ENCODE data around the gene DENND4C. TPM values are rescaled to one million over a fixed set of nuclear protein-coding genes. Genes with fewer than 3 reads are reported as not detected.
"Not testable (repeated sequence)": the region's sequence is repeated elsewhere in the genome, so short reads cannot be mapped to it uniquely, and the experiment has no call there.

DENND4C gene
- total RNA-seq, 1 donor: 65.1 TPM

DNA sequence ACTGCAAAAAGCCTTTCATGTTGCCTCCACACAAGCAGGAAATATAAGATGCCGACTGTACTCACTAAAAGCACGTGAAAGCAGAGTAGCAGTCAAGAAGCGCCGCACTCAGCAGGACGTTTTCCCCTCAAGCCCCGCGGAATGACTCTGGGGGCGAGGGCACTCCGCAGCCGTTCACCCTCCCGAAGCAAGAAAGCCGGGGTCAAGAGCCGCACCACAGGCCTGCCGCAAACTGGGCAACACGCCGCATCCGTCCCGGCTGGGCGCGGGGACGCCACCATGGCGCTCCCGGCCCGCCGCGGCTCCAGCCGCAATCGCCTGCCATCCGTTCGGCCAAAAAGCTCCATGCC lies 149.2 kb downstream of the DENND4C start:
- no peaks in the 10 kb centered on the region for H3K27me3 ChIP-seq (ENCODE audit: insufficient read depth, low read length)
- no peak for DNase-seq (ENCODE audit: insufficient read length, low spot score, missing footprints)
- H3K4me2 ChIP-seq (ENCODE audit: insufficient read depth, low read length): peak overlapping the region; percentile 80
- peak overlapping the region; percentile 93 for H3K4me3 ChIP-seq (ENCODE audit: insufficient read depth, low read length)
- H3K27ac ChIP-seq (ENCODE audit: low read depth, low read length): peak overlapping the region; percentile 90
- peaks cover 48% of the 10 kb centered on the region for H3K36me3 ChIP-seq (ENCODE audit: insufficient read depth, low read length)
- H3K4me1 ChIP-seq (ENCODE audit: insufficient read depth, low read length): peaks cover 34% of the 10 kb centered on the region
- peaks cover 44% of the 10 kb centered on the region for H4K20me1 ChIP-seq (ENCODE audit: insufficient read depth, low read length)
- H3K79me2 ChIP-seq (ENCODE audit: insufficient read depth, low read length): peaks cover 28% of the 10 kb centered on the region
- peak overlapping the region; percentile 92 for H2AFZ ChIP-seq (ENCODE audit: low read length)
- TF ChIP-seq CTCF (IDR thresholded peaks at IDR 0.05; ENCODE audit: extremely low read depth, low read depth, low read length): no peak
- no peaks in the 10 kb centered on the region for H3K9me3 ChIP-seq (ENCODE audit: low read depth, low read length)

DNA sequence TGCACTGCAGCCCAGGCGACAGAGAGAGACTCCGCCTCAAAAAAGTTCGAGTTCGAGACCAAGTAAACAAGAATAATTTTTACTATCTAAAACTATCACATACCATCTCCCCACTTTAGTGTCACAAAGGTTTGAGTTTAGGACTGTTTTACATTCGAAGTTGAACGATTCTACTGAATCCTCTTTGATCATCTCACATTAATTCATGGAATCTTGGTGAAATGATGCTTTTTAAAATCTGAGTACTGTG lies 150.3 kb downstream of the DENND4C start:
- Histone ChIP-seq H2AFZ (ENCODE audit: low read length) (peak overlapping the region; percentile 84), H3K36me3 (ENCODE audit: insufficient read depth, low read length) (peaks cover 37% of the 10 kb centered on the region), H4K20me1 (ENCODE audit: insufficient read depth, low read length) (peaks cover 39% of the 10 kb centered on the region), H3K9me3 (ENCODE audit: low read depth, low read length) (no peaks in the 10 kb centered on the region), H3K27ac (ENCODE audit: low read depth, low read length) (peak overlapping the region; percentile 90), H3K27me3 (ENCODE audit: insufficient read depth, low read length) (no peaks in the 10 kb centered on the region), H3K79me2 (ENCODE audit: insufficient read depth, low read length) (peaks cover 28% of the 10 kb centered on the region), H3K4me3 (ENCODE audit: insufficient read depth, low read length) (peak overlapping the region; percentile 93), H3K4me2 (ENCODE audit: insufficient read depth, low read length) (peak overlapping the region; percentile 80), H3K4me1 (ENCODE audit: insufficient read depth, low read length) (peaks cover 30% of the 10 kb centered on the region)
- no peak for TF ChIP-seq CTCF (IDR thresholded peaks at IDR 0.05; ENCODE audit: extremely low read depth, low read depth, low read length)
- no peak for DNase-seq (ENCODE audit: insufficient read length, low spot score, missing footprints)

DNA sequence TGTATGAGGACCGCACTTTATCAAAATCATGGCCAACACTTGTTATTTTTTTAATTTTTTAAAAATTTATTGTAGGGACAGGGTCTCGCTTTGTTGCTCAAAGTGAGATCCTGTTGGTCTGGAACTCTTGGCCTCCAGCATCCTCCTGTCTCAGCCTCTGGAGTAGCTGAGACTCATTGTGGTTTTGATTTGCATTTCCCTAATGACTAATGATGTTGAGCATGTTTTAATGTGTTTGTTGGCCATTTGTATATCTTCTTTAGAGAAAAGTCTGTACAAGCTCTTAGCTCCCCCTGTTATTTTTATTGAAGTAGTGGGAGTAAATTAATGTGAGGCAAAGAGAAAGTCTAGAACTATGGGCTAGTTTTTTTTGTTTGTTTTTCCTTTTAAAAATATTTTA lies 151.2 kb downstream of the DENND4C start:
- Histone ChIP-seq H4K20me1 (ENCODE audit: insufficient read depth, low read length) (peaks cover 33% of the 10 kb centered on the region), H3K27me3 (ENCODE audit: insufficient read depth, low read length) (no peaks in the 10 kb centered on the region), H3K36me3 (ENCODE audit: insufficient read depth, low read length) (peaks cover 28% of the 10 kb centered on the region), H3K4me2 (ENCODE audit: insufficient read depth, low read length) (no peak overlapping the region), H2AFZ (ENCODE audit: low read length) (no peak overlapping the region), H3K4me1 (ENCODE audit: insufficient read depth, low read length) (peaks cover 21% of the 10 kb centered on the region), H3K4me3 (ENCODE audit: insufficient read depth, low read length) (no peak overlapping the region), H3K27ac (ENCODE audit: low read depth, low read length) (no peak overlapping the region), H3K9me3 (ENCODE audit: low read depth, low read length) (no peaks in the 10 kb centered on the region), H3K79me2 (ENCODE audit: insufficient read depth, low read length) (peaks cover 28% of the 10 kb centered on the region)
- DNase-seq (ENCODE audit: insufficient read length, low spot score, missing footprints): no peak
- no peak for TF ChIP-seq CTCF (IDR thresholded peaks at IDR 0.05; ENCODE audit: extremely low read depth, low read depth, low read length)

GRCh38 chr9:19385212-19385611 lies 154.7 kb downstream of the DENND4C start:
- not testable (repeated sequence) for H3K27me3 ChIP-seq (ENCODE audit: insufficient read depth, low read length); H3K27ac ChIP-seq (ENCODE audit: low read depth, low read length); H3K4me2 ChIP-seq (ENCODE audit: insufficient read depth, low read length); H3K4me3 ChIP-seq (ENCODE audit: insufficient read depth, low read length); DNase-seq (ENCODE audit: insufficient read length, low spot score, missing footprints); H3K9me3 ChIP-seq (ENCODE audit: low read depth, low read length); H2AFZ ChIP-seq (ENCODE audit: low read length); H3K36me3 ChIP-seq (ENCODE audit: insufficient read depth, low read length); H3K79me2 ChIP-seq (ENCODE audit: insufficient read depth, low read length); H3K4me1 ChIP-seq (ENCODE audit: insufficient read depth, low read length); H4K20me1 ChIP-seq (ENCODE audit: insufficient read depth, low read length)

Measured in osteoblast (primary cell).